Skeletal muscle satellite cell (primary cell): ENCODE data around the gene RPS27L.

Source experiments
- H3K27me3 ChIP-seq: 2 replicates; pipeline ENCODE4 v1.7.0; 2013; ENCODE audit warnings: low read length; ENCODE audit not compliant: control insufficient read depth, insufficient read depth
- H3K36me3 ChIP-seq: 2 replicates; pipeline ENCODE4 v1.7.0; 2013; ENCODE audit warnings: mild to moderate bottlenecking, control low read depth, low read length; ENCODE audit not compliant: insufficient read depth
- H3K4me1 ChIP-seq: 2 replicates; pipeline ENCODE4 v1.7.0; 2013; ENCODE audit warnings: low read length; ENCODE audit not compliant: control insufficient read depth, insufficient read depth
- H3K4me2 ChIP-seq: 2 replicates; pipeline ENCODE4 v1.7.0; 2013; ENCODE audit warnings: mild to moderate bottlenecking, low read length
- H3K4me3 ChIP-seq: 2 replicates; pipeline ENCODE4 v1.7.0; 2013; ENCODE audit warnings: low read length
- H3K9ac ChIP-seq: 2 replicates; pipeline ENCODE4 v1.7.0; 2013; ENCODE audit warnings: mild to moderate bottlenecking, low read depth, low read length, moderate library complexity
- H3K9me3 ChIP-seq: replicated peaks from 2 replicates; pipeline ENCODE4 v1.7.0; 2013; ENCODE audit warnings: mild to moderate bottlenecking, control low read depth, low read length

The RPS27L gene

DNA sequence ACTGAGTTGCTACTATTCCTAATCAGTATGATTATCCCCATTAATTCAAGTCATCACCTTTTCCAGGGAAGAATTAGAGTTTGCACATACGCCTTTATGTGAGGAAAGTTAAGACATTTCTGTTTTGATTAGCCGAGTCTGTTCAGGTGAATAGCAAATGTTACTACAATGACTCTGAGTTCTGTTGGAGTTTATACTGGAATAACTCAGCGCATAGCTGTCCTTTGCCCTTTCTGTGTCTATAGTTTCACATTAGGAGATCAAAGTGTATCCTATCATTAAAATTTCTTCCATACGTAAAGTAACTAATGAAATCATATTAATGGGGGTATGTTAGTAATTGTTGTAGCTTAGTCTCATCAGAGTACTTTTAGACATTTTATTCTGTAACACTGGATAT is 37.0 kb upstream of the RPS27L start:
- no peaks in the 10 kb centered on the region for H3K36me3 ChIP-seq
- peak overlapping the region; percentile 52 for H3K4me2 ChIP-seq
- no peaks in the 10 kb centered on the region for H3K27me3 ChIP-seq
- H3K4me3 ChIP-seq = no peak overlapping the region
- no peaks in the 10 kb centered on the region for H3K9me3 ChIP-seq
- no peak overlapping the region for H3K9ac ChIP-seq
- peaks cover 35% of the 10 kb centered on the region for H3K4me1 ChIP-seq

DNA sequence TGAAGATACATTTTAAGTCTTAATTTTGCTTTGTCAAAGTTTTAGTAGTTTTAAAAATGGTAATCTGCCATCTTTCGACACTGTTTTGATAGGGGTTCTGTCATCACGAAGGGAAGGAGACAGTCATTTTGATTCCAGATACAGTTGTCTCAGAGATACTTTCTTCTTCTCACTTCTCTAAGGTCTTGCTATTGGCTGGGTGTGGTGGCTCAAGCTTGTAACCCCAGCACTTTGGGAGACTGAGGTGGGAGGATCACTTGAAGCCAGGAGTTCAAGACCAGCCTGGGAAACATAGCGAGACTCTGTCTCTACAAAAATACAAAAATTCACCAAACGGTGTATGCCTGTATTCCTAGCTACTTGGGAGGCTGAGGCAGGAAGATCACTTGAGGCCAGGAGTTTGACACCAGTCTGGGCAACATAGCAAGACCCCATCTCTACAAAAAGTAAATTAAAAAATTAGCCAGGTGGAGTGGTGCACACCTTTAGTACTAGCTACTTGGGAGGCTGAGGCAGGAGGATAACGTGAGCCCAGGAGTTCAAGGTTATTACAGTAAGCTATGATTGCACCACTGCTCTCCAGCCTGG is 35.4 kb upstream of the RPS27L start:
- Histone ChIP-seq H3K4me2 (no peak overlapping the region), H3K36me3 (no peaks in the 10 kb centered on the region), H3K9me3 (no peaks in the 10 kb centered on the region), H3K4me1 (peaks cover 38% of the 10 kb centered on the region), H3K4me3 (no peak overlapping the region), H3K27me3 (no peaks in the 10 kb centered on the region), H3K9ac (no peak overlapping the region)

GRCh38 chr15:63191895-63192618 is 34.8 kb upstream of the RPS27L start:
- Histone ChIP-seq H3K27me3 (no peaks in the 10 kb centered on the region), H3K36me3 (no peaks in the 10 kb centered on the region), H3K4me3 (no peak overlapping the region), H3K4me1 (peaks cover 38% of the 10 kb centered on the region), H3K4me2 (no peak overlapping the region), H3K9ac (no peak overlapping the region), H3K9me3 (no peaks in the 10 kb centered on the region)

GRCh38 chr15:63190769-63191649 is 33.7 kb upstream of the RPS27L start:
- Histone ChIP-seq H3K4me3 (peak overlapping the region; percentile 74), H3K4me1 (peaks cover 41% of the 10 kb centered on the region), H3K27me3 (no peaks in the 10 kb centered on the region), H3K9me3 (no peaks in the 10 kb centered on the region), H3K9ac (peak overlapping the region; percentile 72), H3K4me2 (peak overlapping the region; percentile 83), H3K36me3 (no peaks in the 10 kb centered on the region)

DNA sequence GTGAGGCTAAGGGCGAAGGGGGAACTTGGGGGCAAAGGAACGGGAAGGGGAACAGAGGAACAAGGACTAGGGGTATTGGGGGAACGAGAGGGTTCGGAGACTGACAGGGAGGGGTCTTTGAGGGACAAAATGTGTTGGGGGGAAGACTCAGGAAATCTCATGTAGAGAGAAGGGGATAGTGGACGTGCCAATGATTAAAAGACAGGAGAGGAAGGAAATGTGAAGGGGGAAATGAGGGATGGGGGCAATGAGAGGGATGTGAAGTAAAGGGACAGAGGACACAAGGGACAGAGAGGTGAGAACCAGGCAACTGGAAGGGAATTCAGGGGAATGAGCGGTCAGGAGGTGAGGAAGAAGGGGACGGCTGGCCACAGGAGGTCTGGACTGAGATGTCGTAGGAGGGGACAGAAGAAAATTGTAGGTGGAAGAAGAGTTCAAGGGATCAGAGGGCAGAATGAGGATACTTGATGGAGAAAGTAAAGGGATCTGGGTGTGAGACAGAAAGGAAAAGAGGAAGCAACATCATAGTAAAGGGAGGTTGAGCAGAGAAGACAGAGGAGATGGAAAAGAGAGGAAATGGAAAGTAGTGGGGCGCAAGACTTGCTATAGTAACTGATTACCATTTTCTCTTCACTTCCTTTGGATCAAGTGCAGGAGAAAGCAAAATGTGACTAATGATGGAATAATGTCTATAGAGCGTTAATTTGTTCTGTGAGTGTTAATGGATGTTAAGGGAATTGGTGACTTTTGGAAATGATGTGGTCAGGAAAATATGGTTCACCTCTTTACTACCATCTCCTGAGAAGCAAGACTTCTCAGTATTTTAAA is 32.9 kb upstream of the RPS27L start:
- Histone ChIP-seq H3K4me2 (peak overlapping the region; percentile 83), H3K9ac (peak overlapping the region; percentile 72), H3K27me3 (no peaks in the 10 kb centered on the region), H3K36me3 (no peaks in the 10 kb centered on the region), H3K9me3 (no peaks in the 10 kb centered on the region), H3K4me3 (peak overlapping the region; percentile 74), H3K4me1 (peaks cover 43% of the 10 kb centered on the region)

DNA sequence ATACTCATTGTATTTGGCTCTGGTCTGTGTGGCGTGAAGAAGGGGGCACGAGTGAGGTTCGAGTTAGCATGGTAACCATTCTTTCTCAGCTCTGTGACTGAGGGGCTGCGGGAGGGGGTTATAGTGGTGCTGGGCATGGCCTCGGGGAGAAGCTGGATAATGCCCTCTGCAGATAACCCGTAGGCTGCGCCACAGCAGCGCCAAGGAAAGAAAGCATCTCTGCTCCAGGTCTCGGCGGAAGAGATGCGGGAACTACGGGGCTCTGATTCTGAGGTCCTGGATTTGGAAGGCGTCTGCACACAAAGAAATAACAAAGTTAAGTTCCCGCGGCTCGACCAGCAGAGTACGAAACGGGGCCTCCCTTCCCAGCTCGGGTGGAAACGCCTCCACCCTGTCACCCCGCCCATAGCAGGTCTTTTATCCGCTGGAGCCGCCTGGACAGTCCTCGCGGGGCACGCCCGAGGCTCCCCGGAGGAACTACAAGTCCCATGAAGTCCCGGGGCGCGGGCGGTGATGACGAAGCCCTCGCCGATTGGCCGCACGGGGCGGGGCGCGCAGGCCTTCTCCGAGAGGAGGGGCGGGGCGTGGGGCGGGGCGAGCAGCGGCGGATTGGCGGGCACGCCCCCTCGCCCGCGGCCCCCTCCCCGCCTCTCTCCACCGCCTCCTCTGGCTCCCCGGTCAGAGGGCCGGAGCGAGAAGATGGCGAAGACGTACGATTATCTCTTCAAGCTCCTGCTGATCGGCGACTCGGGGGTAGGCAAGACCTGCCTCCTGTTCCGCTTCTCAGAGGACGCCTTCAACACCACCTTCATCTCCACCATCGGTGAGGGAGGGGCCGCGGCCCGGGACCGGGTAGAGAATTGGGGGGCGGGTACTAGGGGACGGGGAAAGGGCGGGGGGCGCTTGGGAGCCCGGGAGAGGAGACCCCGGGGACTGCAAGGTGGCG is 31.9 kb upstream of the RPS27L start, which contains the start of gene RAB8B:
RAB8B (plus strand) TSS at position 681 of the 946 bp plus-strand sequence; CDS start at position 700, 19 bp downstream.
- Histone ChIP-seq H3K36me3 (no peaks in the 10 kb centered on the region), H3K9ac (peak within 1 kb of the TSS; percentile 80), H3K27me3 (no peaks in the 10 kb centered on the region), H3K4me3 (peak within 1 kb of the TSS; percentile 74), H3K4me2 (peak within 1 kb of the TSS; percentile 93), H3K9me3 (no peaks in the 10 kb centered on the region), H3K4me1 (peaks cover 44% of the 10 kb centered on the region)

DNA sequence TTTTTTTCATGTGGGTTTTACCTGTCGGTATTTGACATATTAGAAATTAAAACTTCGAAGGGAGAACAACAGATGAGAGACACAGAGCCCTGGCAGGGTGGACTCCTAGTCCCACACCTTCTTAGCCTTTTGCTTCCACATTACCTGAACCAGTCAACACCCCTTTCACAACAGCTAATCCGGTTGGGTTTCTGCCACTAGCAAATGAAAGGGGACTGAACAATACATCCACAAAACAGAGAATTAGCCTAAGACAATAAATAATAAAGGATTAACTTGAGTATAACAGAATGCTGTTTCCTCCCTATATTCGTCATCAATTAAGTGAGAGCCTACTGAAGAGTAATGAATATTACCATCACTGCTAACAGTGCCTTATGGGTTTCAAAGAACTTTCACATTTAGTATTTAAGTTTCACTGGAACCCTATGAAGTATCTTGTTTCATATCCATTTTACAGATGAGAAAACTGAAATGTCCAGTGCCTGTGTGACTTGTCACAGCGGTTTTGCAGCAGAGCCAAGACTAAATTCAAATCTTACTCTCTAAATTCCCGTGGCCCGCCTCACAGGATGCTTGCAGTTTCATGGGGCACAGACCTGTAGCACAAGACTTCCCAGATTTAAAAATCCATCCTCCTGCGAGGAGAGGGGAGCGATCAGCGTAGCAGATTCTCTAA is 31.1 kb upstream of the RPS27L start:
- Histone ChIP-seq H3K4me2 (peak overlapping the region; percentile 93), H3K4me3 (peak overlapping the region; percentile 74), H3K27me3 (no peaks in the 10 kb centered on the region), H3K9ac (peak overlapping the region; percentile 80), H3K9me3 (no peaks in the 10 kb centered on the region), H3K36me3 (no peaks in the 10 kb centered on the region), H3K4me1 (peaks cover 37% of the 10 kb centered on the region)

GRCh38 chr15:63187589-63188226 is 30.4 kb upstream of the RPS27L start:
- H3K9ac ChIP-seq = no peak overlapping the region
- H3K4me3 ChIP-seq = no peak overlapping the region
- no peaks in the 10 kb centered on the region for H3K27me3 ChIP-seq
- H3K4me2 ChIP-seq = no peak overlapping the region
- H3K36me3 ChIP-seq = no peaks in the 10 kb centered on the region
- peaks cover 37% of the 10 kb centered on the region for H3K4me1 ChIP-seq
- H3K9me3 ChIP-seq = no peaks in the 10 kb centered on the region

DNA sequence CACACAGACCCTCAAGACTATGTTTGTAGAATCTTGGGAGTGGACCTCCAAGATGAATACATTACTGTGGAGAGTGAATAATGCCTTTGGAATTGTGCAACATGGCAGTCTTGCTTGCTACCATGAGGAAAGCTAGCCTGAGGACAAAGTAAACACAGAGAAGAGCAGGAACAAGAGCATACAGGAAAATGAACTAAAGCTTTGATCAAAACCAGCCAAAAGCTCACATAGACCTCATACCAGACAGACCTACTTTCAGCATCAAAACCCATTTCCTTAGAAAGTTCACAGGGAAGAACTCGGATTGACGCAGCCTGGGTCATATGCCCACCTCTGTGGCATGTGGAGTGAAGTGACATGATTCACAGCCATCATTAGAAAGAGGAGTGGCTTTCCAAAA is 28.8 kb upstream of the RPS27L start:
- Histone ChIP-seq H3K4me3 (no peak overlapping the region), H3K9ac (no peak overlapping the region), H3K4me1 (peaks cover 25% of the 10 kb centered on the region), H3K9me3 (no peaks in the 10 kb centered on the region), H3K4me2 (no peak overlapping the region), H3K36me3 (no peaks in the 10 kb centered on the region), H3K27me3 (no peaks in the 10 kb centered on the region)
